Caco-2 (cell line): ENCODE results near the gene MYO16. TPM values are rescaled to one million over a fixed set of nuclear protein-coding genes. Genes with fewer than 3 reads are reported as not detected.

ENCODE experiments used
- BruUV-seq: library from RNA; stranded (reverse); fragments of 400-500 nt; replicated peaks from 2 replicates; lab custom pipeline; 2021; lab: Mats Ljungman, UMichigan
- CTCF ChIA-PET: fragments of 300-600 bp; sonication (Branson Sonifier 250); formaldehyde crosslinking; loops from one replicate; lab custom pipeline; 2022; ENCODE audit warnings: antibody characterized with exemption; lab: Charles Lee
- POLR2A ChIA-PET: fragments of 300-600 bp; sonication (Branson Sonifier 250); formaldehyde crosslinking; loops from one replicate; lab custom pipeline; 2022; ENCODE audit warnings: antibody characterized with exemption; lab: Charles Lee
- DNase-seq, 2 experiments: peaks; one replicate each; pipeline versions ENCODE4 v3.0.0 to v3.0.0-alpha.2; 2020 to 2022
- H3K27me3 ChIP-seq: replicated peaks from 2 replicates; pipeline ENCODE4 v1.6.0; 2011; ENCODE audit warnings: low read length; ENCODE audit not compliant: control insufficient read depth, insufficient read depth
- H3K36me3 ChIP-seq: 2 replicates; pipeline ENCODE4 v1.5.1; 2011; ENCODE audit warnings: low read length; ENCODE audit not compliant: control insufficient read depth, insufficient read depth
- H3K4me1 ChIP-seq: fragments of 250-450 bp; sonication (Bioruptor Pico); 2 replicates; pipeline ENCODE4 v1.5.1; 2020; ENCODE audit warnings: mild to moderate bottlenecking
- H3K4me3 ChIP-seq: 2 replicates; pipeline ENCODE4 v1.5.1; 2011; ENCODE audit warnings: low read depth, mild to moderate bottlenecking, control low read depth, low read length
- H3K9me3 ChIP-seq: fragments of 250-450 bp; sonication (Bioruptor Pico); 2 replicates; pipeline ENCODE4 v1.5.1; 2020; ENCODE audit warnings: mild to moderate bottlenecking, moderate library complexity
- H3K27ac Mint-ChIP-seq: one replicate; pipeline ENCODE4 v1.8.0; 2022; ENCODE audit warnings: mixed read lengths; ENCODE audit not compliant: unreplicated experiment
- H3K27me3 Mint-ChIP-seq: one replicate; pipeline ENCODE4 v1.8.0; 2022; ENCODE audit warnings: mixed read lengths; ENCODE audit not compliant: insufficient read depth, unreplicated experiment
- H3K36me3 Mint-ChIP-seq: one replicate; pipeline ENCODE4 v1.8.0; 2022; ENCODE audit warnings: mild to moderate bottlenecking, mixed read lengths; ENCODE audit not compliant: insufficient read depth, unreplicated experiment
- H3K4me1 Mint-ChIP-seq: one replicate; pipeline ENCODE4 v1.8.0; 2022; ENCODE audit warnings: low read depth, mixed read lengths; ENCODE audit not compliant: unreplicated experiment
- H3K4me3 Mint-ChIP-seq: one replicate; pipeline ENCODE4 v1.8.0; 2022; ENCODE audit warnings: mild to moderate bottlenecking, moderate library complexity, mixed read lengths; ENCODE audit not compliant: unreplicated experiment
- H3K9me3 Mint-ChIP-seq: one replicate; pipeline ENCODE4 v1.8.0; 2022; ENCODE audit warnings: mixed read lengths; ENCODE audit not compliant: unreplicated experiment
- intact Hi-C: fragments of 100-400 bp; cut with micrococcal nuclease; formaldehyde crosslinking; loops from one replicate; pipeline ENCODE4 v1.10.0; 2022; ENCODE audit not compliant: unreplicated experiment
- total RNA-seq: library from RNA; stranded (reverse); gene quantifications from 2 replicates; pipeline ENCODE4 v1.2.3, GENCODE V29; 2022
- TF ChIP-seq, protein P1 (sequence below), 2 experiments: fragments of 200-600 bp in 1 of 2; IDR thresholded peaks; 1 replicate in 1 of 2; 2 replicates in 1 of 2; pipeline versions ENCODE4 v1.5.1 to v1.8.0; 2011 to 2022; ENCODE audit warnings: antibody characterized with exemption in 1 of 2, control low read depth in 1 of 2, inconsistent platforms in 1 of 2, low read depth in 1 of 2, low read length in 1 of 2, mild to moderate bottlenecking in 1 of 2, moderate library complexity in 1 of 2; ENCODE audit not compliant: insufficient read depth in 1 of 2, severe bottlenecking in 1 of 2, unreplicated experiment in 1 of 2

Gene MYO16
- total RNA-seq, 1 experiment from 2014 or later, result not detected

DNA sequence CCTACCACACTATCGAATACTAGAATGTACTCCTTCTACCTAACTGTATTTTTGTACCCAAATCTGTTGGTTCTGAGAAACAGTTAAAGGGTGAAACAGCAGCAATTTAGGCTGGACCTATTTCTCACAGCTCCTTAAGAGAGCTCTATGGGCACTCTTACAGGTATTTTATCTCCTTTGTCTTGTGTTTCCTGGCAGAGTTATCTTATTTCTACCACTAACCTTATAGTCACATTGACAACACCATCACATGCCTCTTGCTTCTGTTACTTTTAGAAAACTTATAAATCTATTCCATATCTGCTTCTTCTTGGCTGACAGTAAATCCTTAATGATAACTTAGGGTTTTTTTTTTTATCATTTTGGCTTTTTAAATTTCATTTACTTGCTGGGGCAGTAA lies 130.7 kb downstream of the MYO16 start:
- no peaks in the 10 kb centered on the region for H3K4me1 ChIP-seq
- Mint-ChIP-seq H3K4me1 (no peaks in the 10 kb centered on the region), H3K27me3 (peaks cover 3% of the 10 kb centered on the region), H3K4me3 (no peak overlapping the region), H3K27ac (no peak overlapping the region), H3K36me3 (no peaks in the 10 kb centered on the region), H3K9me3 (no peaks in the 10 kb centered on the region)
- H3K4me3 ChIP-seq, result no peak overlapping the region
- no TSS peak for BruUV-seq
- CTCF ChIA-PET, result no interaction called here
- no peak for DNase-seq
- no peaks in the 10 kb centered on the region; the same call in 1 of the 2 replicates for H3K9me3 ChIP-seq
- intact Hi-C loops, result loop anchor here (10.0 kb wide), 1 partner anchor 135 kb away; no protein-coding TSS in a partner anchor
- TF ChIP-seq, protein P1, sequence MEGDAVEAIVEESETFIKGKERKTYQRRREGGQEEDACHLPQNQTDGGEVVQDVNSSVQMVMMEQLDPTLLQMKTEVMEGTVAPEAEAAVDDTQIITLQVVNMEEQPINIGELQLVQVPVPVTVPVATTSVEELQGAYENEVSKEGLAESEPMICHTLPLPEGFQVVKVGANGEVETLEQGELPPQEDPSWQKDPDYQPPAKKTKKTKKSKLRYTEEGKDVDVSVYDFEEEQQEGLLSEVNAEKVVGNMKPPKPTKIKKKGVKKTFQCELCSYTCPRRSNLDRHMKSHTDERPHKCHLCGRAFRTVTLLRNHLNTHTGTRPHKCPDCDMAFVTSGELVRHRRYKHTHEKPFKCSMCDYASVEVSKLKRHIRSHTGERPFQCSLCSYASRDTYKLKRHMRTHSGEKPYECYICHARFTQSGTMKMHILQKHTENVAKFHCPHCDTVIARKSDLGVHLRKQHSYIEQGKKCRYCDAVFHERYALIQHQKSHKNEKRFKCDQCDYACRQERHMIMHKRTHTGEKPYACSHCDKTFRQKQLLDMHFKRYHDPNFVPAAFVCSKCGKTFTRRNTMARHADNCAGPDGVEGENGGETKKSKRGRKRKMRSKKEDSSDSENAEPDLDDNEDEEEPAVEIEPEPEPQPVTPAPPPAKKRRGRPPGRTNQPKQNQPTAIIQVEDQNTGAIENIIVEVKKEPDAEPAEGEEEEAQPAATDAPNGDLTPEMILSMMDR (IDR thresholded peaks at IDR 0.05; ENCODE audit: insufficient read depth in 1 of 2, low read depth in 1 of 2, low read length in 1 of 2, severe bottlenecking in 1 of 2, unreplicated experiment in 1 of 2), result no peak
- H3K27me3 ChIP-seq, result no peaks in the 10 kb centered on the region
- H3K36me3 ChIP-seq, result no peaks in the 10 kb centered on the region
- POLR2A ChIA-PET, result no interaction called here

DNA sequence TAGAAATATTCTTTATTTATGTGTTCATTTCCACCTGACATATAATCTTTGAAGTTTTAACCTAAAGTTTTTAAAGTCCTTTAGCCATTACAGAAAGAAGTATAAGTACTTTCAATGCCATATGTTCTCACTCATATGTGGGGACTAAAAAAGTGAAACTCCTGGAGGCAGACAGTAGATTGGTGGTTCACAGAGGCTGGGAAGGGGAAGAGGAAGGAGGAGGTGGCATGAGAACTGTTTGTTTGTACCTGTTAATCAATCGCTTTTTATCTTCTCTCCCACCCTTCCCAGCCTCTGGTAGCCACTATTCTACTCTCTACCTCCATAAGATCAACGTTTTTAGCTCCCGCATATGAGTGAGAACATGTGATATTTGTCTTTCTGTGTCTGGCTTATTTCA lies 131.1 kb downstream of the MYO16 start:
- Mint-ChIP-seq H3K27me3 (peaks cover 3% of the 10 kb centered on the region), H3K27ac (no peak overlapping the region)

DNA sequence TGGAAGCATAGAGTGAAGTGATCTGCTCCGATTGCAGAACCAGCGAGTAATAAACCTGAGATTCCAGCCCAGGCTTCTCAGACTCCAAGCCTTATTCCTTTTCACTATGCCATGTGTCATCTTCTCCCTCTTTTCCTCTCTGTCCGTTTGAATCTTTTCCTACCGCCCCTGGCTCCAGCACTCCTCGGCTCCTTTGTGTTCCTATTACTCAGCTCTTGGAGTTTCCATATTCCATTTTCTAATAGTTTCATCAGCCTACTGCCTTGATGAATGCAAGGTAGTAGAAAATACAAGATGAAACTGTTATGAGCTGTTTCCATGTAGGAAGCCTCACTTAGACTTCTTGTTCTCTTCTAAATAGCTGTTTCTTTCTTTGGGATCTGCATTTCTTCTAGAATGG lies 138.6 kb downstream of the MYO16 start:
- Histone ChIP-seq H3K9me3 (no peaks in the 10 kb centered on the region), H3K36me3 (no peaks in the 10 kb centered on the region), H3K27me3 (no peaks in the 10 kb centered on the region), H3K4me1 (peaks cover 9% of the 10 kb centered on the region; the same call in 1 of the 2 replicates), H3K4me3 (no peak overlapping the region)
- H3K4me1 Mint-ChIP-seq, result peaks cover 10% of the 10 kb centered on the region
- no peak overlapping the region for H3K27ac Mint-ChIP-seq
- no peak for DNase-seq
- BruUV-seq, result no TSS peak
- peaks cover 6% of the 10 kb centered on the region for H3K27me3 Mint-ChIP-seq
- H3K9me3 Mint-ChIP-seq, result no peaks in the 10 kb centered on the region
- CTCF ChIA-PET, result no interaction called here
- TF ChIP-seq, protein P1 (IDR thresholded peaks at IDR 0.05; ENCODE audit: insufficient read depth in 1 of 2, low read depth in 1 of 2, low read length in 1 of 2, severe bottlenecking in 1 of 2, unreplicated experiment in 1 of 2), result no peak
- no peak overlapping the region for H3K4me3 Mint-ChIP-seq
- intact Hi-C loops, result loop anchor here (10.0 kb wide), 1 partner anchor 127 kb away; no protein-coding TSS in a partner anchor
- POLR2A ChIA-PET, result no interaction called here
- H3K36me3 Mint-ChIP-seq, result no peaks in the 10 kb centered on the region

More for the DNA sequence above, 131.1 kb downstream of the MYO16 start:
- TF ChIP-seq, protein P1 (IDR thresholded peaks at IDR 0.05; ENCODE audit: insufficient read depth in 1 of 2, low read depth in 1 of 2, low read length in 1 of 2, severe bottlenecking in 1 of 2, unreplicated experiment in 1 of 2), result no peak
- Histone ChIP-seq H3K4me1 (no peaks in the 10 kb centered on the region), H3K9me3 (no peaks in the 10 kb centered on the region; the same call in 1 of the 2 replicates), H3K27me3 (no peaks in the 10 kb centered on the region), H3K4me3 (no peak overlapping the region), H3K36me3 (no peaks in the 10 kb centered on the region)
- ChIA-PET POLR2A (no interaction called here), CTCF (no interaction called here)
- Mint-ChIP-seq H3K4me3 (no peak overlapping the region), H3K36me3 (no peaks in the 10 kb centered on the region), H3K4me1 (no peaks in the 10 kb centered on the region), H3K9me3 (no peaks in the 10 kb centered on the region)
- no peak for DNase-seq
- no TSS peak for BruUV-seq
- intact Hi-C loops, result loop anchor here (10.0 kb wide), 1 partner anchor 134 kb away; no protein-coding TSS in a partner anchor
